GM21390 (cell line): Measurements from ENCODE around the gene FAM98A.

ENCODE experiments used
- ATAC-seq: cut with Tn5 transposase; IDR thresholded peaks from one replicate; pipeline ENCODE4 v1.9.1; 2021; ENCODE audit not compliant: unreplicated experiment

The FAM98A gene

DNA sequence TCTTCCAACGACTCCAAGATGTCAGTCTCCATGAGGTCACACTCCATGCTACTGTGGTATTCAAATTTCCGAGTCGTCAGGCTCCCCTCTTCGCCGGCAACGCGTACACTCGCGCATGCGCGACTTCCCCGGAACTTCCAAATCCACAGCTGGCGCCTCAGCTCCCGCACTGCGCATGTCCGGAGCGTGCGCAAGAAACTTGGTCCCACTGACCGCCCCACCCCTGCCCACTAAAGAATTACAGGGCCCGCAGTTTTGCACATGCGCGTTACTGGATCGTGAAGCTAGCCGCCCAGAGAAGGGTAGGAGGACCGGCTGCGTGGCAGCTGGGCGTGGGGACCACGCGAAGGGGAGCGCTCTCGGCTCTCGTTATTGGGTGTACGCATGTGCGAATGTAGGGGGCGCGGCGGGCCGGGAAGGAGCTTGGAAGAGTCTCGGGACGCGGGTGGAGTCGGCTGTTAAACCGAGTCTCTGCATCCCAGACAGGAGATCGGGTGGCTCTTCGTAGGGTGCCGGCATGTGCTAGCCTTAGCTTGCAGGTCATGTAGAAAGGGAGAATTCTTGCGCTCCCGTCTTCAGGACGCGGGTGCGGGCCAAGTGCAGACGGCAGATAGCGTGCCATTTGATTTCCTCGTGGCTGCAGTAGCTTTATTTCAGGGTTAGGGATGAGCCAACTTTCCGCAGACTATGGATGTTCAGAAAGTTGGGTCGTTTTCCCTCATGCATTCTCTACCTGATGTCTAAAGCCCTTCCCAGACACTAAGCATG is at the start of gene FAM98A:
TSS of gene FAM98A (minus strand) at position 125 of the 768 bp plus-strand sequence. CDS start at position 47, 78 bp downstream.
- peak; percentile 92 for ATAC-seq

DNA sequence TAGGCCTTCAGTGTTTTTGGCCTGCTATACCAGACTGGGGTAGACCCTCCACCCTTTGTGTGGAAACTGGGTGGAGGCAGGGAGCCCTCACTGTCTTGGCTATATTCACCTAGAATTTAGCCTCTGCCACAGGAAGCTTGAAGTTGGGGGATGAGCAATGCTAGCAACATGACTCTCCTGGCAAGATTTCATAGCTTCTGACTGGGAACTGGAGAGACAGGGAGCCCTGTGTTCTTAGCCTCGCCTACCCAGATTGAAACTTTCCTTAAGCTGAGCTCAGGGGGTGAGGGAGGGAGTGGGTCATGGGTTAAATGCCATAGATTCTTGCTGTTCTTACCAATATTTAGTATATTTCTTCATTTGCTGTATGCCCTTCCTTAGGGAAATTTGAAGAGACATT is 46.8 kb upstream of the FAM98A start:
- no peak for ATAC-seq

DNA sequence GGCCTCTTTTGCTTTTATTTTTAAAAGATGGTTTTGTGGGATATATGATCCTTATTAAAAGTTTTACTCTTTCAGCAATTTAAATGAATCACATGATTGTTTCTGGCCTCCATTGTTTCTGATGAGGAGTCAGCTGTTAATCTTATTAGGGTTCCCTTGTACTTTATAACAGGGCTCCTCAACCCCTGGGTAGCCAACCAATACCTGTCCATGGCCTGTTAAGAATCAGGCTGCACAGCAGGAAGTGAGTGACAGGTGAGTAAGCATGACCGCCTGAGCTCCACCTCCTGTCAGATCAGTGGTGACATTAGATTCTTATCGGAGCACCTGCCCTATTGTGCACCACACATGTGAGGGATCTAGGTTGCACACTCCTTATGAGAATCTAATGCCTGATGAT is 45.1 kb upstream of the FAM98A start:
- ATAC-seq: no peak

DNA sequence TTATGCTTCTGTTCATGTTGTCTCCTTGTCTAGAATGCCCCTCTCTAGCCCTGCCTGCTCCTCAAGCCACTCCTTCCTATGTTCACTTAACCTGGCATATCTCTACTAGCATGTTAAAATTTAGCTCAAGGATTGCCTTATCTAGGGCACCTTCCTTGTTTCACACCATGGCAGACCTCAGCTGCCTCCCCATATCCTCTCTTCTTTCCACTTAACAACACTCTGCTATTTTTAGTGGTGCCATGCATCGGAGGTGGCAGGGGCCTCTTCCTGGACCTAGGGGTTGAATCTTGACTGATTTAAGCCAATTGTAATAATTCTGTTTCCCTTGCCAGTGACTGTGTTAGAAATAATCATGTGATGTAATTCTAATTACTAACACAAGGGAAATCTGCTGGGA is 36.9 kb upstream of the FAM98A start:
- no peak for ATAC-seq

DNA sequence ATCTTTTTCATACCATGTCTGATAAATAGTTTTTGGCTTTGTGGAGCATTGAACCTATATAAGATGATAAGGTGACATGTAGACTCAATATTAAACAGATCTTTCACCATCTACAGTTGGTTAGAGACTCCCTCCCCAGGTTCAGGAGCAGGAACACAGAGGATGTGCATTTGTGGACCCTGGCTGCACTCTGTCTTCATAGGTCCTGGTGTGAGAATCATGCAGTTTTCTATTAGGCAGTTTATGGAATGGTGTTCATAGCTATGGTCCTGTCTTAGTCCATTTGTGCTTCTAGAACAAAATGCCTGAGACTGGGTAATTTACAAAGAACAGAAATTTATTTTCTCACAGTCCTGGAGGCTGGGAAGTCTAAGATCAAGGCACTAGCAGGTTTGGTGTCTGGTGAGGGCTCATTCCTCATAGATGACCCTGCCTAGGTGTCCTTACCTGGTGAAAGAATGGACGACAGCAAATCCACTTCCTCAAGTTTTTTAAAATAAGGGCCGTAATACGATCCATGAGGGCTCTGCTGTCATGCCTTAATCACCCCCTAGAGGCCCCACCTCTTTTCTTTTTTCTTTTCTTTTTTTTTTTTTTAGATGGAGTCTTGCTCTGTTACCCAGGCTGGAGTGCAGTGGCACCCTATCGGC is 35.3 kb upstream of the FAM98A start:
- no peak for ATAC-seq

DNA sequence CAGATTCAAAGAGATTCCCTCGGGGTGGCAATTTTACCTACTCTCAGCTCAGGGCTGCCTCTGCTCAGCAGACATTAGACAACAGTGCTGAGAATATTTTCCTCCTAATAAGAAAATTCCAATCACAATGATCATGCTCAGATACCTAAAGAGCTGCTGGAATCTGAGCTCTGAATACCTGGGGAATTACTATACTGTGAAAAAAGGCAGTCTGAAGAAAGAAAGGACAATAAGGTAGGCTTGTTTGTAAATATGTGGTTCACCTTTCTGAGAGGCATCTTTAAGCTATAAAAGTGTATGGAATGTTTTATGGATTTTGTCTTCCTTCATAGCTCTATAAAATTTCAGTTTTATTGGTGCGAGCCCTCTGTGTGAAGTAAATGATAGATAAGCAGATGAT is 34.2 kb upstream of the FAM98A start:
- ATAC-seq: no peak

DNA sequence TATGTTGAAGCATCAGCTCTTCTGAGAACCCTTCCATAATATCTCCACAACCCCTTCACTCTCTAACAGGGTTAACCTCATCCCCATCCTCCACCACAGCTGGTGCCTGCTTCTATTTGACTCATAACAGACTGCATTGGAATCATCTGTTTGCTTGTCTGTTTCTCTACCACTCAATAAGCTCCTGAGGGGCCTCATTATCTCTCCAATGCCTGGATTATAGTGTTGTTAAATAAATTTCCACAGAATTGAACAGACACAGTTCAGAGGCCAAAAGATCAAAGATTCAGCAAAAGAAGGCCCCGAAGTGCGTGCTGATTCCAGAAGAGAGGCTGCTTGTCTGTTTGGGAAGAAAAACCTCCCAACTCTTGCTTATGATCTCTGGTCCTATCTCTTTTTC is 33.7 kb upstream of the FAM98A start:
- ATAC-seq: no peak

DNA sequence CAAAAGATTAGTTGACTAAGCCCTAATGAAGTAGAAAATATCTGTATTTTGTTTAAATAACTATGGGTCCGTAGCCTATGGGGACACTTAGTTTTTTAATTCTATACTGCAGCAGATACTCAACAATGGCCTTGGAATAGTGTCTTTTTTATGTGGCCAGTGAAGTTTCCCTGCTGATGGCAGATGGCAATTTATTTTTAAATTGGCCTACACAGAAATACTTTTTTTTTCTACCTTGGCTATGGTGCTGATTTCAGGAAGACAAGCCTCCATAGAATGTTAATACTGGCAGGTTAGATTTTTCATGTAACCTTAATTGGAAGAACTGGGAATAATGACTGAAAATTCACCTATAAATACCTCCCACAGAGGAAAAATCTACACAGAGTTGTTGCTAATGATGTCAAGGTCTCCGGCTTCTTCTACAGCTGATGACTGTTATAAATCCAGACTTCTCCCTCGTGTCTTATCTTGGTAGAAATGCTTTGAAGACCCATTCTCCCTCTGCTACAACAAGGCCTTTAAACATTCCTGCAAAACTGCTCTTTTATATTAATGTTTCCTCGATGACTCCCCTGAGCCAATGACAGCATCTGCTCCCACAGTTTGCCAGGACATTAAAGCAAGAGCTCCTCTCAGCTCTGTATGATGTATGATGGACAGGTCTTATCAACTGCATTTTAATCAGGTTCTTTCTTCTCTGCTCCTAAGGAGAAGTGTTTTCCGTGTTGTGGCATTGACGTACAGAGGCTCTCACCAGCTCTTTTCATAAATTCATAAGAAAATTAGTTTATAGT is 29.1 kb upstream of the FAM98A start:
- ATAC-seq: no peak

DNA sequence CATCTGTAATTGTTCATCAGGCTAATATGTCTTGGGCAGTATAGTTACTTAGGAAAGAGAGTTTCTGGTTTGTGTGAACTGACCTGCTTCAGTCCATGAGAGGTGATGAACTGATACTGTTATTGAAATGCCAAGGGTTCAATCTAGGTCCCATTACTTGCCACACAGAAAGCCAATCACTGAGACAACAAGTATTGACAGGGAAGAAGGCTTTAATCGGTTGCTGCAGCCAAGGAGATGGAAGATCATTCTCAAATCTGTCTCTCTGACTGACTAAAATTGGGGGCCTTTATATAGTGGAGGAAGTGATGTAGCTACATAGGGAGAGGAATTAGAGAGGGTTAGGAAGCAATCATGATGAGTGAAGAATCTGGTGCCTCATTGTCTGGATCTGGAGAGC is 19.9 kb upstream of the FAM98A start:
- ATAC-seq: no peak

DNA sequence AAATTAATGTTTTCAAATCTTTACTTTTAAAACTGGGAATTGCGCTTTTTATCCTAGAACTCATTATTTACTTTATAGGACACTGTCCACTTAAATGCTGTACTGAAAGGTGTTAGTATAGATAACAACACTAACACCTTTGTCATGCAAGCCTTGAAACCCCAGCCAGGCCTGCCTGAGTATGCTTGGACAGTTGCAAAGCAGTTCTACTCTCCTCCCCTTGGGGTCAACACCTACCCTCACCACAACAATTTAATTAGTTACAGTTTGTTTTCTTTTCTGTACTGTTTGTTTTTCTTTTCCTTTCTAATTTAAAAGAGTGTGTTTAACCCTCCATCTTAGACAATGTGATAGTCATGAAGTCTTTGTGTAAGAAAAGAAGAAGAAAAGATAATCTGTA is 18.9 kb upstream of the FAM98A start:
- no peak for ATAC-seq

DNA sequence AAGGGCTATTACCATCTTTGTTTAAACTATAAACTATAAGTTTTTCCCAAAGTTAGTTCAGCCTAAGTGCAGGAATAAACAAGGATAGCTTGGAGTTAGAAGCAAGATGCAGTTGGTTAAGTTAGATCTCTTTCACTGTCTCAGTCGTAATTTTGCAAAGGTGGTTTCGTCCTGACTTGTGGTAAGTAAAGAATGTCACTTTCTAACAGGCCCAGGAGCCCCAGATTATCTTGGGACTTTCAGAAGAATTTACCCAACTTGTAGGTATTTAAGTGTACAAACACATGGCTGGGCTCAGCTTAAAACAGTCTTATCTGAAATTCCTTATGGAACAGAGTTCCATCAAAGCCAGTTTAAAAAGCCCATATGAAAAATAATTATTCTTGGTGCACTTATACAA is 18.3 kb upstream of the FAM98A start:
- ATAC-seq: no peak

DNA sequence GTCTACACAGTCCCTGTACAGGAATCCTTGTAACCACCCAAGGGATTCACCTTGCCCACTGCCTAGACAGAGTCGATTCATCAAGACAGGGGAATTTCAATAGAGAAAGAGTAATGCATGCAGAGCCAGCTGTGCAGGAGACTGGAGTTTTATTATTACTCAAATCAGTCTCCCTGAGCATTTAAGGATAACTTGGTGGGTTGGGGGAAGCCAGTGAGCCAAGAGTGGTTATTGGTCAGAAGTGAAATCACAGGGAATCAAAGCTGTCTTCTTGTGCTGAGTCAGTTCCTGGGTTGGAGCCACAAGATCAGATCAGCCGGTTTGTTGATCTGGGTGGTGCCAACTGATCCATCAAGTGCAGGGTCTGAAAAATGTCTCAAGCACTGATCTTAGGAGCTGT is 17.8 kb upstream of the FAM98A start:
- ATAC-seq: no peak

DNA sequence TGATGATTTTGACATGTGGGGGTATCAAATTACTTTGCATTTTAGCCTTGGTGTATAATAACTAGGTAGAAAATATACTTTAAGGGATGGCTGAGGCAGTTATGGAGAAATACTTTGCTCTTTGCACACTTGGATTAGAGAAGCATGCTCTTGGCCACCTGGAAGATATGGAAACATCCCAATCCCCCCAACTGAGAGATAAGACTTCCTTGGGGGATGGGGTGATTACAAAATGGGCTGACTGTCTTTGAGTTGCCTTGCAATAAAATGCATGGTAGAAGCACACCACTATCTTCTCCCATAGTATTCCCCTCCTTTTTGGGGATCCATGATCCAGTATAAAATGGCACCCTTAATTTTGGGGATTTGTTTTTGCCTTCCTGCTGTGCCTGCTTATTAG is 15.1 kb upstream of the FAM98A start:
- no peak for ATAC-seq

DNA sequence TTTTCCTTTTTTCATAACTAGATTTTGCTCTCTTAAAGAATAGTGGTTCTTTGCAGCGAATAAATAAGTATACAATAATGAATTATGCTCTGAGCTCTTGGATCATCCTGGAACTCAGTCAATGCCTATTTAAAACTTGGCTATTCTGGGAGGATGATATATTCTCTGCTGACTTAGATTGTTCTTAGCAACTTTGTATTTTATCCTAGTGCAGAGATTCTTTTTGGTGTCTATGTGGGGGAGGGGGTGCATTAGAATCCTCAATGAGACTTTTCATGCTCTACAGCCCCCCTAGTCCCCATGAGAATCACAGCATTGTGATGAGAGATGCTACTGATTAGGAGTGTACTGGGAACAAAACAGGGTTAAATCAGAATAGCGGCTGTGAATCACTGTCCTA is 8.8 kb upstream of the FAM98A start:
- ATAC-seq: no peak

DNA sequence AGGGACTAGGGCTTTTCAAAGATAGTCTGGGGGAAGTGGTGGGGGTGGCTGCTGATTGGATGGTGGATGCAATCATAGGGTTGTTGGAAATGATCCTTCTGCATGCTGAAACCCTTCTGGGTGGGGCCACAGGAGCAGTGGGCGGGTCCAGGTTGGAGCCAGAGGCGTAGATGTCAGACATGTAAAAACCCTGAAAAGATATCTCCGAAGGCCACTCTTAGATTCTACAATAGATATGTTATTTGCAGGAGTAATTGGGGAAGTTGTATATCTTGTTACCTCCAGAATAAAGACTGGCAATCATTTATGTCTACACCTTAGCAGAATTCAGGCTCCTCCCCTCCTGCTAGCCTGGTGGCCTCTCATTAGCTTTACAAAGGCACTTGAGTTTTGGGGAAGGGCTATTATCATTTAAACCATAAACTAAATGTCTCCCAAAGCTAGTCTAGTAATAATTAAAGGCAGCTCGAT is 8.2 kb upstream of the FAM98A start:
- no peak for ATAC-seq

DNA sequence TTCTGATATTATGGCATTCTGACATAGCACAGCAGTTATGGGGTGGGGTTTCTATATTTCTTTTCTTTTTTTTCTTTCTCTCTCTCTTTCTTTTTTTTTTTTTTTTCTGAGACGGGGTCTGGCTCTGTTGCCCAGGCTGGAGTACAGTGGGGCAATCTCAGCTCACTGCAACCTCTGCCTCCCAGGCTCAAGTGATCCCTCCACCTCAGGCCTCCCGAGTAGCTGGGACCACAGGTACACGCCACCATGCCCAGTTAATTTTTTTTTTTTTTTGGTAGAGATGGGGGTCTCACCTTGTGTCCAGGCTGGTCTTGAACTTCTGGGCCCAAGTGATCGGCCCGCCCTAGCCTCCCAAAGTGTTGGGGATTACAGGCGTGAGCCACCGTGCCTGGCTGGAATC is 7.5 kb upstream of the FAM98A start:
- ATAC-seq: no peak

DNA sequence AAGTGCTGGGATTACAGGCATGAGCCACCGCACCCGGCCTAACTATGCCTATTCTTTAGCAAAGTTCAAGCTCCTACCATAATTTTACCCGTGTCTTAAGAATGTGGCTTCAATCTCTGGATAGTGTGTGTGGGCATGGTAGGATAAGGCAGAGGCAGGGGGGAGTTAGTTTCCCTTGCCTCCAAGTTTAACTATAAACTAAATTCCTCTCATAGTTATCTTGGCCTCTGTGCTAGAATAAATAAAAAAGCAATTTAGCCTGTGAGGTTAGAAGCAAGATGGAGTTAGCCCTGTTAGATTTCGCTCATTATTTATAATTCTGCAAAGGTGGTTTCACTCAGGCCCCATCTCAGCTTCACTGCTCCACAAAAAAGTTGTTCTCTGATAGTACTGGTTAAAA is 7.0 kb upstream of the FAM98A start:
- no peak for ATAC-seq

DNA sequence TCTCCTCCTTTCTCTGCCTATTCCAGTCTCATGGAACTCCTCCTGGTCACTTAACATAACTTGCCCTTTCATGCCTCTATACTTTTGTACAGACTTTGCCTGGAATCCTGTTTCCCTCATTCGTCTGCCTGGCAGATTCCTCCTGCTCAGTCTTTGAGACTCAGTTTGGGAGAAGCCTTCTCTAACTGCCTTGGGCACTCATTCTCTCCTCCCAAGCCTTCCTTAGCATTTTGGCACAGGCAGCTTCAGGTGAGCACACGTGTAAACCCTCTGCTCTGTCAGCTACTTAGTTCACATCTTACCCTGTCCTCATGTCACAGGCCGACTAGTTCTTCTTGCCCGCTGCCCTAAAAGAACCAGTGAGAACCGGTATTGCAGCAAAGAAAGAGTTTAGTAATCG is 6.0 kb upstream of the FAM98A start:
- ATAC-seq: no peak

DNA sequence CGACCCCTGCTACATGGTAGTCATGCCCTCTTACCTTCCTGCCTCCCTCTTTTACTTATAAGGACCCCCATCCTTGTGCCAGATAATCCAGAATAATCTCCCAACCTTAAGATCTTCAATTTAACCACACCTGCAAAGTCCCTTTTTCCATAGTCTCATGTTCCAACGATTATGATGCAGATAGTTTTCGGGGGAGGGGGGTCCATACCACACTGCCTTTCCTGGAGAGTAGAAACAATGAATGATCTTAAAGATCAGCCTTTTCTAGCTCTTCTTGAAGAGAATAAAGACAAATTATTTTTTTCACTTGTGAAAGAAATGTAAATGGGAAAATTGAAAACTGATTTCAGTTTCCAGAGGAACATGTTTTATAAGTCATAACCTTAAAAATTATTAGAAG is 4.3 kb upstream of the FAM98A start:
- ATAC-seq: no peak

DNA sequence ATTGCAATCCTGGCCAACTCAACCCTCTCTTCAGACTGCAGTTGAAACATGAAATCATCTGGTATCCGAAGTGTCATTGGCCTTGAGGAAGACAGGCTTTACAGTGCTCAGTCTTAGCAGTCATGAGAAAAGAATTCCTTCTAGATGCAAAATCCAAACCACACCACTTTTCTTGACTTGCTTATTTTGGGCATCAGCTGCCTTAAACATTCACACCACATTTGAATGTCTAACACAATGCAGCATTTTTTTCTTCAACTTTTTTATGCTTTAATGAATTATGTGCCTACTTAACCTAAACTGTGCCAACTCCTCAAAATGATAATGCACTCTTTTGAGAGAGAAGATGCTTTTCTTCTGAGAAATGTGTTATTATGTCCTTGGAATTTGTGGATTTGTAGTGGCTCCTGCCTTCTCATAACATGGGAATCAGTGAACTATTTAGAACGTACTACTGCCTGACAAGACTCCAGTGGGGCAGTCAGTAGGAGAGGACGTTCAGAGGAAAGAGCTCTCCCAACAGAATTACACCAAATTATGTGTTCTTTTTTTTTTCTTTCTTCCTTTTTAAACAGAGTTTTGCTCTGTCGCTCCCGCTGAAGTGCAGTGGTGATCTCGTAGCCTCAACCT is 3.2 kb upstream of the FAM98A start:
- ATAC-seq: no peak

DNA sequence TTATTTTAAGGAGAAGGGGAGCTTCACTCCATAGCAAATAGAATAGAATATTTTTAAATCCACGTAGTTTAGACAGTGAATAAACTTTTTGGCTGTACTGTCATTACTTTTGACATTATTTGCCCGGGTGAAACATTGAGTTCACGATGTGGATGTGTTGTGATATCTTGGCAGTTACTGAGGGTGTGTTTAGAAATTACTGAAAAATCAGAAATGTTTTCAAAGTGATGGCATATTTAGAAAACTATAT is 769 bp upstream of the FAM98A start:
- no peak for ATAC-seq
